ENCODE data around the gene FDXR. TPM values are rescaled to one million over a fixed set of nuclear protein-coding genes. Genes with fewer than 3 reads are reported as not detected.

The FDXR gene
- total RNA-seq, 1 experiment from 2014 or later: 39.7 TPM

DNA sequence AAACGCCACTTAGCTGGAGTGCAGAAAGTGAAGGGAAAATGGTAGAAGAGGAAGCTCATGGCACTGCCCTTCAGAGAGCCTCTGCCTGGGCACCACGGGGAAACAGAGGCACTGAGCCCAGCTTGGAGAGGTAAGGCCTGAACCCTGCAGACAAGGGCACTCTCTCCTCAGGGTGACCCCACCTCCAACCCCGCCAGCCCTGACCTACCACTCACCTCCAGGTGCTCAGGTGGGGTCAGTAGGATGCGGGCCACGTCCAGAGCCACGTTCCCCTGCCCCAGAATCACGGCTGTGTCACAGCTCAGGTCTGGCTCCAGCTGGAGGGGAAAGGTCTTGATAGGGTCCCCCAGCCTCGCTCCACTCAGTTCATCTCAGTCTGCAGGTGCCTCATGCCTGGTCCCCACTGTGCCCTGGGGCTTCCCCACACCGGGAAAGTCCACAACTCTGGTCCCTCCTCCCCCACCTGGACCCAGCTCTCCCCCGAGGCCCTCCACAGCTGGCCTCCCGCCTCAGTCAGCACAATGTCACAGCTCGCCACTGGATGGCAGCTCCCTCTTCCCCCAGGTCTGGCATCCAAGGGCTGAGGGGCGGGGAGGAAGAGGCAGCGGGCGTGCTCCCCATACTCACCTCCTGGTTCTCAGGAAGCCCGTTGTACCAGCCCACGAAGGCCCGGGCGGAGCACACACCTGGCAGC, 7.1 kb downstream of the FDXR start:
- Histone ChIP-seq H4K5ac (ENCODE audit: insufficient read length, low read depth, low read length) (no peak overlapping the region), H3K9ac (ENCODE audit: extremely low read depth, insufficient read length, low read length) (no peak overlapping the region), H3T11ph (ENCODE audit: low read length) (no peak overlapping the region), H2AK5ac (ENCODE audit: insufficient read length, low read length) (no peak overlapping the region), H3K27ac (ENCODE audit: insufficient read length, low read depth, low read length) (no peak overlapping the region), H3K27me3 (ENCODE audit: insufficient read depth, low read length) (peaks cover 11% of the 10 kb centered on the region), H4K20me1 (ENCODE audit: control insufficient read depth, insufficient read depth, insufficient read length) (no peaks in the 10 kb centered on the region), H3K56ac (ENCODE audit: insufficient read length, low read depth, low read length) (no peak overlapping the region), H2BK5ac (ENCODE audit: insufficient read length, low read length) (no peak overlapping the region), H3K9me3 (ENCODE audit: control insufficient read depth, low read depth, low read length) (no peaks in the 10 kb centered on the region), H3K23me2 (ENCODE audit: insufficient read length, low read depth, low read length, poor library complexity, severe bottlenecking) (peaks cover 5% of the 10 kb centered on the region), H4K91ac (ENCODE audit: insufficient read length, low read depth, low read length) (no peak overlapping the region), H4K8ac (replicated peaks; ENCODE audit: insufficient read length, low read depth, low read length) (no peak overlapping the region), H2AFZ (ENCODE audit: low read length) (no peak overlapping the region), H3K18ac (ENCODE audit: insufficient read length, low read depth, low read length) (no peak overlapping the region), H3K23ac (ENCODE audit: insufficient read length, low read depth, low read length) (no peak overlapping the region), H2BK120ac (ENCODE audit: low read depth, low read length, poor library complexity, severe bottlenecking) (no peak overlapping the region), H3K79me1 (ENCODE audit: insufficient read depth, low read depth, low read length, poor library complexity, severe bottlenecking) (no peaks in the 10 kb centered on the region), H2BK15ac (ENCODE audit: low read depth, low read length) (no peak overlapping the region), H3K79me2 (ENCODE audit: insufficient read depth, low read length) (no peaks in the 10 kb centered on the region), H2BK12ac (ENCODE audit: insufficient read length, low read depth, low read length) (no peak overlapping the region), H2BK20ac (ENCODE audit: low read depth, low read length, poor library complexity, severe bottlenecking) (no peak overlapping the region), H3K14ac (ENCODE audit: insufficient read depth, low read length) (no peak overlapping the region), H3K4me1 (ENCODE audit: insufficient read depth, low read length) (0 out of 2 replicates have a peak, but pooled peaks cover 2% of the 10 kb centered on the region), H3K4ac (ENCODE audit: low read depth, low read length) (no peak overlapping the region), H3K4me2 (ENCODE audit: insufficient read depth, insufficient read length, low read length) (no peak overlapping the region)
- peak; percentile 69 for DNase-seq
- Mint-ChIP-seq H3K36me3 (ENCODE audit: insufficient read depth in 1 of 3, low read depth in 3 of 3) (peaks cover 3 to 25% (median 21%) of the 10 kb centered on the region in 3 experiments; a peak in 4 of 7 replicates), H3K9me3 (no peaks in the 10 kb centered on the region), H3K4me3 (no peak overlapping the region), H3K4me1 (peaks cover 10 to 14% of the 10 kb centered on the region in 2 experiments), H3K27ac (peak overlapping the region in 1 of 3 experiments; percentile 37; a peak in 2 of 7 replicates), H3K27me3 (ENCODE audit: low read depth) (peaks cover 16% of the 10 kb centered on the region)
- no peak; the same call in 2 of the 3 replicates for TF ChIP-seq CTCF (conservative IDR thresholded peaks at IDR 0.05)
- no CpG with 5 or more reads among the region's 19 CpGs for WGBS (ENCODE audit: extremely low coverage, insufficient read length, low lambda C conversion rate)

Data from H9 (cell line).